ENCODE measurements around the gene TSKS. TPM values are rescaled to one million over a fixed set of nuclear protein-coding genes. Genes with fewer than 3 reads are reported as not detected.

The TSKS gene
- total and polyA plus RNA-seq, 2 of the 13 experiments (the other 11 are each of a cell fraction or from before 2014, with no cell fraction given): 0.03 TPM; not detected in 1

DNA sequence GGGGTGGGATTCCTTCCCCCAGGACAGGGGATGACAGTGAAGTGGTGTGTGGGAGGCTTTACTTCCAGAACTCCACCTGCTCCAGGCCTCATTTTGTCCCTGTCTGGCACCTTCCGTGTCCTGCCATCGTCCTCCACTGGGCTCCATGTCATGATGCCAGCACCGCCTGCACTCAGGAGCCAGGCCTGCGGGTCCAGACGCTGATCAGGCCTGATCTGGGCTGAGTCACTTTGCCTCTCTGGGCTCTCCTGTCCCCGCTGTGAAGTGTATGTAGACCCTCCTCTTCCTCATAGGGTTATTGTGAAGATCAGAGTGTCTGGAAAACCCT lies 40.4 kb upstream of the TSKS start (continued):
- TF ChIP-seq CBX2 (IDR thresholded peaks at IDR 0.05; ENCODE audit: low read depth, low read length) (no peak), CBX2 (CRISPR knock-in tag; IDR thresholded peaks at IDR 0.05; ENCODE audit: low read depth) (no peak), KDM3A (CRISPR knock-in tag; IDR thresholded peaks at IDR 0.05; ENCODE audit: low read depth) (no peak)
- TF ChIP-seq, protein P1, sequence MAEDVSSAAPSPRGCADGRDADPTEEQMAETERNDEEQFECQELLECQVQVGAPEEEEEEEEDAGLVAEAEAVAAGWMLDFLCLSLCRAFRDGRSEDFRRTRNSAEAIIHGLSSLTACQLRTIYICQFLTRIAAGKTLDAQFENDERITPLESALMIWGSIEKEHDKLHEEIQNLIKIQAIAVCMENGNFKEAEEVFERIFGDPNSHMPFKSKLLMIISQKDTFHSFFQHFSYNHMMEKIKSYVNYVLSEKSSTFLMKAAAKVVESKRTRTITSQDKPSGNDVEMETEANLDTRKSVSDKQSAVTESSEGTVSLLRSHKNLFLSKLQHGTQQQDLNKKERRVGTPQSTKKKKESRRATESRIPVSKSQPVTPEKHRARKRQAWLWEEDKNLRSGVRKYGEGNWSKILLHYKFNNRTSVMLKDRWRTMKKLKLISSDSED (CRISPR knock-in tag; IDR thresholded peaks at IDR 0.05): no peak

DNA sequence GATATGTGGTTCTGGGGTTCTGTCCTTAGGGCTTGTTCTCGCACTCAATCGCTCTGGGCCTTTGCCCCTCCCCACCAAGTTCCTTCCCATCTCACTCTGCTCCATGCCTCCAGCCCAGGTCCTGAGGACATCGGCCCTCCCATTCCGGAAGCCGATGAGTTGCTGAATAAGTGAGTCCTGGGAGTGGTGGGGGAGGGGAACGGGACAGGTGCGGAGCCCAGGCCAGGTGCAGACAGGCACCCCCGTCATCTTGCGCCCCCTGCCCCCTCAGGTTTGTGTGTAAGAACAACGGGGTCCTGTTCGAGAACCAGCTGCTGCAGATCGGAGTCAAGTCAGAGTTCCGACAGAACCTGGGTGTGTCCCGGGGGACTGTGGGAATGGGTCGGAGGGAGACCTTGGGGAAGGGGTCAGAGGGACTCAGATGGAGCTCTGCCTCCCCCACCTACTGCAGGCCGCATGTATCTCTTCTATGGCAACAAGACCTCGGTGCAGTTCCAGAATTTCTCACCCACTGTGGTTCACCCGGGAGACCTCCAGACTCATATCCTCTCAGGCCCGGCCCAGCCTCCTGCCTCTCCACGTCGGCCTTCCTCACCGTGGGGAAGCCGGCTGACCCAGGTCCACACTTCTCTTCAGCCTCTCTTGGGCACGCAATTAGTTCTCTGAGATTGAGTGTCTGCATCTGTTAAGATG lies 39.9 kb upstream of the TSKS start:
- WGBS (ENCODE audit: low lambda C conversion rate): 97% methylated on average over 23 of the region's 24 CpGs

More for the DNA sequence above, 39.9 kb upstream of the TSKS start:
- Histone ChIP-seq H2AFZ (ENCODE audit: low read length) (no peak overlapping the region), H3K4me3 (replicated peaks in 1 of 3; ENCODE audit: insufficient read depth in 1 of 3, low read depth in 2 of 3, low read length in 3 of 3) (no peak overlapping the region), H3K27me3 (ENCODE audit: control insufficient read depth in 1 of 2, insufficient read depth in 2 of 2, low read length in 2 of 2) (no peaks in the 10 kb centered on the region), H3K9me3 (ENCODE audit: low read length) (no peaks in the 10 kb centered on the region), H3K36me3 (replicated peaks in 1 of 2; ENCODE audit: control insufficient read depth in 1 of 2, insufficient read depth in 2 of 2, low read length in 2 of 2) (peaks cover 8 to 32% of the 10 kb centered on the region in 2 experiments; a peak in 4 of 5 replicates), H3K4me2 (ENCODE audit: low read depth, low read length) (no peak overlapping the region), H3K79me2 (ENCODE audit: insufficient read depth, low read length) (no peaks in the 10 kb centered on the region), H3K4me1 (ENCODE audit: insufficient read depth, low read length) (no peaks in the 10 kb centered on the region), H3K9ac (ENCODE audit: insufficient read depth, low read depth, low read length) (no peak overlapping the region), H3K27ac (ENCODE audit: extremely low read length, insufficient read depth, low read length) (no peak overlapping the region), H4K20me1 (ENCODE audit: insufficient read depth, low read length) (no peaks in the 10 kb centered on the region)
- TF ChIP-seq SP4 (CRISPR knock-in tag; IDR thresholded peaks at IDR 0.05) (no peak), ZNF772 (CRISPR knock-in tag; IDR thresholded peaks at IDR 0.05) (no peak)
- no peak for ATAC-seq
- no peak for FAIRE-seq
- intact Hi-C loops (cut with micrococcal nuclease; ENCODE audit: unreplicated experiment) (no loop called here), in situ Hi-C loops (cut with HindIII; ENCODE audit: extremely low pct_ligation_motif_present, low pct_unique_long_range_greater_than_20kb) (no loop called here)
- ChIA-PET POLR2A (no interaction called here), CTCF (ENCODE audit: low intra/inter-chr PET ratio, low total read pairs) (no interaction called here)
- no peak for DNase-seq (ENCODE audit: low spot score)
- no TSS peak for BruUV-seq (replicated peaks)
